ENCODE measurements around the gene RAB11FIP4.

DNA sequence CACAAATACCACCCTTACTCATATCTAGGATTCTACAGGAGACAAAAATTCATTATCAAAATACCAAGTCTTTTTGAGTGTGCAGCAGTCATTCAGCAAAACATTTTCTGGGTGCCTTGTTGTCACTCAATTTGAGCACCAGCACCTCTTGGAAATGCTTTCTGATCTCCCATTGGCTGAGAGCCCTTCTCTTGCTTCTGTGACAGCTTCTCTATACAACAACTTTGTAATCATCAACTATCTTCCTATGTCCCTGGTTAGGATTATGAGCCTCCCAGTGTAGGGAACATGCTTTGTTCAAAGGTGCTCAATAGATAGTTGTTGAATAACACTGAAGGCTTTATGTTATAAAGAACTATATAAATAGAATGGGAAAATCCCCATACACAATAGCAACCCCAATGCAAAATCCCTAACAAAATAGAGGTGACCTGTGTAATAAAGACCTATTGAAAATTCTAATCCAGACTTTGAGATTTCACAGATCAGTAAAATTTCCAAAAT is 10.3 kb upstream of the RAB11FIP4 start:
- TF ChIP-seq POLR2AphosphoS5 (IDR thresholded peaks at IDR 0.05) (no peak), EP300 (IDR thresholded peaks at IDR 0.05) (no peak), POLR2A (IDR thresholded peaks at IDR 0.05) (no peak)

Data from gastroesophageal sphincter (tissue), 2 donors.